HepG2 (cell line): ENCODE data around the gene TJAP1. TPM values are rescaled to one million over a fixed set of nuclear protein-coding genes. Genes with fewer than 3 reads are reported as not detected.

Experiments used
- CTCF ChIP-seq: sonication (generic); formaldehyde crosslinking; IDR thresholded peaks from 2 replicates; pipeline ENCODE4 v1.5.0; 2020; ENCODE audit warnings: mild to moderate bottlenecking, missing genetic modification reagents, moderate library complexity
- FOXK2 ChIP-seq: fragments of 450-650 bp; IDR thresholded peaks from 2 replicates; pipeline ENCODE4 v1.6.1; 2016
- FOXP1 ChIP-seq, 2 experiments: fragments of 450-650 bp in 1 of 2; IDR thresholded peaks; 2 replicates each; pipeline ENCODE4 v1.6.1; 2017 to 2018; ENCODE audit warnings: antibody characterized with exemption in 1 of 2
- HNRNPH1 ChIP-seq: fragments of 200-400 bp; formaldehyde crosslinking; optimal IDR thresholded peaks from 2 replicates; pipeline ENCODE3; 2017; ENCODE audit warnings: mild to moderate bottlenecking, low read depth, low read length
- KDM3A ChIP-seq: IDR thresholded peaks from 2 replicates; pipeline ENCODE4 v1.6.1; 2018; ENCODE audit warnings: low read depth, missing compliant biosample characterization
- KLF11 ChIP-seq: IDR thresholded peaks from 2 replicates; pipeline ENCODE4 v1.6.1; 2016; ENCODE audit warnings: missing compliant biosample characterization
- MNT ChIP-seq: fragments of 450-650 bp; IDR thresholded peaks from 2 replicates; pipeline ENCODE4 v1.6.1; 2016
- MXD3 ChIP-seq: IDR thresholded peaks from 2 replicates; pipeline ENCODE4 v1.6.1; 2016; ENCODE audit warnings: mild to moderate bottlenecking, missing biosample characterization, missing genetic modification reagents
- TBL1XR1 ChIP-seq: fragments of 150-350 bp; IDR thresholded peaks from 2 replicates; pipeline ENCODE4 v1.6.1; 2014; ENCODE audit warnings: borderline replicate concordance, low read length; ENCODE audit not compliant: partially characterized antibody
- TOE1 ChIP-seq: sonication (generic); formaldehyde crosslinking; IDR thresholded peaks from 2 replicates; pipeline ENCODE4 v1.4.0; 2020; ENCODE audit warnings: mild to moderate bottlenecking, missing genetic modification reagents
- U2AF1 ChIP-seq: fragments of 200-400 bp; formaldehyde crosslinking; optimal IDR thresholded peaks from 2 replicates; pipeline ENCODE3; 2017; ENCODE audit warnings: mild to moderate bottlenecking, low read depth, low read length
- ZMYM4 ChIP-seq: sonication (generic); formaldehyde crosslinking; IDR thresholded peaks from 2 replicates; pipeline ENCODE4 v1.8.1; 2023; ENCODE audit warnings: mild to moderate bottlenecking, missing genetic modification reagents
- polyA plus RNA-seq, 8 experiments: library from polyadenylated mRNA; depleted of rRNA in 3 of 8; stranded (reverse) in 7 of 8; unstranded in 1 of 8; fragments of >200 nt; fragmentation: Illumina TruSeq in 4 of 8; extraction: Trizol in 4 of 8; gene quantifications; 2 replicates each; pipeline versions ENCODE4 v1.2.1 to v1.2.3, GENCODE V29; 2011 to 2016; ENCODE audit warnings: low read depth in 4 of 8, missing spikeins in 1 of 8, mixed read lengths in 1 of 8; ENCODE audit not compliant: insufficient read depth in 1 of 8
- total RNA-seq, 5 experiments: library from RNA; depleted of rRNA; stranded (reverse); fragments of >200 nt; fragmentation: Illumina TruSeq; extraction: Trizol; gene quantifications; 2 replicates each; pipeline ENCODE4 v1.2.3, GENCODE V29; 2016; ENCODE audit warnings: low read depth in 1 of 5
- TF ChIP-seq, protein P1 (sequence below), 2 experiments: fragments of 450-650 bp in 1 of 2; sonication (generic) in 1 of 2; formaldehyde crosslinking in 1 of 2; IDR thresholded peaks; 2 replicates each; pipeline versions ENCODE4 v1.6.1 to v1.8.0; 2016 to 2022; ENCODE audit warnings: antibody characterized with exemption in 1 of 2, mild to moderate bottlenecking in 1 of 2, missing genetic modification reagents in 1 of 2

Gene TJAP1
- total and polyA plus RNA-seq, 2 of the 13 experiments (the other 11 are each of a cell fraction or from before 2014, with no cell fraction given): 15.7 to 41.6 TPM

DNA sequence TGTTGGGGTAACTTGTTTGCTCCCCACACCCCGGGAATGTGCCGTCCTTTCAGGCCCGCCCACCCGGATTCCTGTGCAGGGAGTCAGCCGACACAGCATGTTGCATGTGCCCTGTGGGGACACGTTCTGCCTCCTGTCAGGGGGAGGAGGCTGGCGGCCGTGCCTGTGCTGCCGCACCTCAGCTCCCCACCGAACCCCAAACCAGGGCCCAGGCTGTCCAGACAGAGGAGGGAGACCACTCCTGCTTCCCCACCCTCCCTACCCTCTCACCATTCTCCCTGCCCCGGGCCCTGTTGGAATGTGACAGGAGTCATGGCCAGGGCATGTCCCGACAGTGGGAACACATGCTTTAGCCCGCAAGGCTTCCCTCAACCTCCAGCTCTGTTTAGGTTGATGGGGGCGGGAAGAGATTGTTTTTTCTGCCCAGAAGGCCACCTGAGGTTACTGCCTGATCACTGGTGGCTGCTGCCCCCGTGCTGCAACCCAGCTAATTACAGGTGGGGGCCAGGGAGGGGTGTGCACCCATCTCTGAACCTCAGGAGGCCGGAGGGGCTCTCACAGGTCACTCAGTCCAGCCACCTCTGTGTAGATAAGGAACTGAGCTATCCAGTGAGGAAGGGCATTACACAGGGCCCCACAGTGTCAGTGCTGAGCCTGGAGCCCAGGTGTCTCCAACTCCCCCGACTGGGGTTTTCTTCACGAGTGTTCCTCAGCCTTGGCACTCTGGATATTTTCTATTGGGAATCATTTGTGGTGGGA lies 19.2 kb downstream of the TJAP1 start (continued):
- peak; percentile 45; the same call in 1 of the 2 replicates for TF ChIP-seq ZMYM4
- TF ChIP-seq FOXP1 (IDR thresholded peaks at IDR 0.05): no peak
- TF ChIP-seq FOXP1 (CRISPR knock-in tag; IDR thresholded peaks at IDR 0.05): no peak
- no peak for TF ChIP-seq HNRNPH1
- no peak for TF ChIP-seq U2AF1
- TF ChIP-seq MXD3 (CRISPR knock-in tag): no peak
- TF ChIP-seq, protein P1, sequence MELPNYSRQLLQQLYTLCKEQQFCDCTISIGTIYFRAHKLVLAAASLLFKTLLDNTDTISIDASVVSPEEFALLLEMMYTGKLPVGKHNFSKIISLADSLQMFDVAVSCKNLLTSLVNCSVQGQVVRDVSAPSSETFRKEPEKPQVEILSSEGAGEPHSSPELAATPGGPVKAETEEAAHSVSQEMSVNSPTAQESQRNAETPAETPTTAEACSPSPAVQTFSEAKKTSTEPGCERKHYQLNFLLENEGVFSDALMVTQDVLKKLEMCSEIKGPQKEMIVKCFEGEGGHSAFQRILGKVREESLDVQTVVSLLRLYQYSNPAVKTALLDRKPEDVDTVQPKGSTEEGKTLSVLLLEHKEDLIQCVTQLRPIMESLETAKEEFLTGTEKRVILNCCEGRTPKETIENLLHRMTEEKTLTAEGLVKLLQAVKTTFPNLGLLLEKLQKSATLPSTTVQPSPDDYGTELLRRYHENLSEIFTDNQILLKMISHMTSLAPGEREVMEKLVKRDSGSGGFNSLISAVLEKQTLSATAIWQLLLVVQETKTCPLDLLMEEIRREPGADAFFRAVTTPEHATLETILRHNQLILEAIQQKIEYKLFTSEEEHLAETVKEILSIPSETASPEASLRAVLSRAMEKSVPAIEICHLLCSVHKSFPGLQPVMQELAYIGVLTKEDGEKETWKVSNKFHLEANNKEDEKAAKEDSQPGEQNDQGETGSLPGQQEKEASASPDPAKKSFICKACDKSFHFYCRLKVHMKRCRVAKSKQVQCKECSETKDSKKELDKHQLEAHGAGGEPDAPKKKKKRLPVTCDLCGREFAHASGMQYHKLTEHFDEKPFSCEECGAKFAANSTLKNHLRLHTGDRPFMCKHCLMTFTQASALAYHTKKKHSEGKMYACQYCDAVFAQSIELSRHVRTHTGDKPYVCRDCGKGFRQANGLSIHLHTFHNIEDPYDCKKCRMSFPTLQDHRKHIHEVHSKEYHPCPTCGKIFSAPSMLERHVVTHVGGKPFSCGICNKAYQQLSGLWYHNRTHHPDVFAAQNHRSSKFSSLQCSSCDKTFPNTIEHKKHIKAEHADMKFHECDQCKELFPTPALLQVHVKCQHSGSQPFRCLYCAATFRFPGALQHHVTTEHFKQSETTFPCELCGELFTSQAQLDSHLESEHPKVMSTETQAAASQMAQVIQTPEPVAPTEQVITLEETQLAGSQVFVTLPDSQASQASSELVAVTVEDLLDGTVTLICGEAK (IDR thresholded peaks at IDR 0.05): no peak
- TF ChIP-seq, protein P1 (CRISPR knock-in tag; IDR thresholded peaks at IDR 0.05): no peak; the same call in 1 of the 2 replicates
- TF ChIP-seq FOXK2: no peak
- TF ChIP-seq KLF11 (CRISPR knock-in tag): 0 out of 2 replicates have a peak, but pooled peaks have one; percentile 35
- TF ChIP-seq KDM3A (CRISPR knock-in tag): peak; percentile 62; the same call in 1 of the 2 replicates
- TF ChIP-seq TBL1XR1: no peak
- TF ChIP-seq MNT: no peak
- TF ChIP-seq TOE1 (CRISPR knock-in tag): no peak
- TF ChIP-seq CTCF (CRISPR knock-in tag): peak; percentile 97
